Caco-2 (cell line): ENCODE results near the gene EXTL1. TPM values are rescaled to one million over a fixed set of nuclear protein-coding genes. Genes with fewer than 3 reads are reported as not detected.

ENCODE experiments used
- BruUV-seq: library from RNA; stranded (reverse); fragments of 400-500 nt; replicated peaks from 2 replicates; lab custom pipeline; 2021; lab: Mats Ljungman, UMichigan
- CTCF ChIA-PET: fragments of 300-600 bp; sonication (Branson Sonifier 250); formaldehyde crosslinking; loops from one replicate; lab custom pipeline; 2022; ENCODE audit warnings: antibody characterized with exemption; lab: Charles Lee
- POLR2A ChIA-PET: fragments of 300-600 bp; sonication (Branson Sonifier 250); formaldehyde crosslinking; loops from one replicate; lab custom pipeline; 2022; ENCODE audit warnings: antibody characterized with exemption; lab: Charles Lee
- DNase-seq, 2 experiments: peaks; one replicate each; pipeline versions ENCODE4 v3.0.0 to v3.0.0-alpha.2; 2020 to 2022
- H3K27me3 ChIP-seq: replicated peaks from 2 replicates; pipeline ENCODE4 v1.6.0; 2011; ENCODE audit warnings: low read length; ENCODE audit not compliant: control insufficient read depth, insufficient read depth
- H3K36me3 ChIP-seq: 2 replicates; pipeline ENCODE4 v1.5.1; 2011; ENCODE audit warnings: low read length; ENCODE audit not compliant: control insufficient read depth, insufficient read depth
- H3K4me1 ChIP-seq: fragments of 250-450 bp; sonication (Bioruptor Pico); 2 replicates; pipeline ENCODE4 v1.5.1; 2020; ENCODE audit warnings: mild to moderate bottlenecking
- H3K4me3 ChIP-seq: 2 replicates; pipeline ENCODE4 v1.5.1; 2011; ENCODE audit warnings: low read depth, mild to moderate bottlenecking, control low read depth, low read length
- H3K9me3 ChIP-seq: fragments of 250-450 bp; sonication (Bioruptor Pico); 2 replicates; pipeline ENCODE4 v1.5.1; 2020; ENCODE audit warnings: mild to moderate bottlenecking, moderate library complexity
- H3K27ac Mint-ChIP-seq: one replicate; pipeline ENCODE4 v1.8.0; 2022; ENCODE audit warnings: mixed read lengths; ENCODE audit not compliant: unreplicated experiment
- H3K27me3 Mint-ChIP-seq: one replicate; pipeline ENCODE4 v1.8.0; 2022; ENCODE audit warnings: mixed read lengths; ENCODE audit not compliant: insufficient read depth, unreplicated experiment
- H3K36me3 Mint-ChIP-seq: one replicate; pipeline ENCODE4 v1.8.0; 2022; ENCODE audit warnings: mild to moderate bottlenecking, mixed read lengths; ENCODE audit not compliant: insufficient read depth, unreplicated experiment
- H3K4me1 Mint-ChIP-seq: one replicate; pipeline ENCODE4 v1.8.0; 2022; ENCODE audit warnings: low read depth, mixed read lengths; ENCODE audit not compliant: unreplicated experiment
- H3K4me3 Mint-ChIP-seq: one replicate; pipeline ENCODE4 v1.8.0; 2022; ENCODE audit warnings: mild to moderate bottlenecking, moderate library complexity, mixed read lengths; ENCODE audit not compliant: unreplicated experiment
- H3K9me3 Mint-ChIP-seq: one replicate; pipeline ENCODE4 v1.8.0; 2022; ENCODE audit warnings: mixed read lengths; ENCODE audit not compliant: unreplicated experiment
- CTCF ChIP-seq, 2 experiments: fragments of 200-600 bp in 1 of 2; IDR thresholded peaks; 1 replicate in 1 of 2; 2 replicates in 1 of 2; pipeline versions ENCODE4 v1.5.1 to v1.8.0; 2011 to 2022; ENCODE audit warnings: antibody characterized with exemption in 1 of 2, control low read depth in 1 of 2, inconsistent platforms in 1 of 2, low read depth in 1 of 2, low read length in 1 of 2, mild to moderate bottlenecking in 1 of 2, moderate library complexity in 1 of 2; ENCODE audit not compliant: insufficient read depth in 1 of 2, severe bottlenecking in 1 of 2, unreplicated experiment in 1 of 2
- intact Hi-C: fragments of 100-400 bp; cut with micrococcal nuclease; formaldehyde crosslinking; loops from one replicate; pipeline ENCODE4 v1.10.0; 2022; ENCODE audit not compliant: unreplicated experiment
- total RNA-seq: library from RNA; stranded (reverse); gene quantifications from 2 replicates; pipeline ENCODE4 v1.2.3, GENCODE V29; 2022

EXTL1 gene
- total RNA-seq, 1 experiment from 2014 or later: 0.34 TPM

GRCh38 chr1:26020941-26021646 is 481 bp upstream of the EXTL1 start:
- Histone ChIP-seq H3K4me1 (no peaks in the 10 kb centered on the region), H3K9me3 (no peaks in the 10 kb centered on the region), H3K4me3 (no peak overlapping the region), H3K36me3 (no peaks in the 10 kb centered on the region), H3K27me3 (no peaks in the 10 kb centered on the region)
- H3K27ac Mint-ChIP-seq: no peak overlapping the region
- H3K4me3 Mint-ChIP-seq: peak overlapping the region; percentile 25
- POLR2A ChIA-PET: no interaction called here
- TF ChIP-seq CTCF (IDR thresholded peaks at IDR 0.05; ENCODE audit: insufficient read depth in 1 of 2, low read depth in 1 of 2, low read length in 1 of 2, severe bottlenecking in 1 of 2, unreplicated experiment in 1 of 2): no peak
- intact Hi-C loops: no loop called here
- H3K36me3 Mint-ChIP-seq: no peaks in the 10 kb centered on the region
- H3K9me3 Mint-ChIP-seq: no peaks in the 10 kb centered on the region
- CTCF ChIA-PET: no interaction called here
- H3K4me1 Mint-ChIP-seq: peaks cover 7% of the 10 kb centered on the region
- DNase-seq: no peak
- H3K27me3 Mint-ChIP-seq: no peaks in the 10 kb centered on the region
- no TSS peak for BruUV-seq

GRCh38 chr1:26022404-26022779 is 817 bp downstream of the EXTL1 start:
- Histone ChIP-seq H3K9me3 (no peaks in the 10 kb centered on the region), H3K4me3 (no peak overlapping the region), H3K4me1 (no peaks in the 10 kb centered on the region), H3K27me3 (no peaks in the 10 kb centered on the region), H3K36me3 (no peaks in the 10 kb centered on the region)
- no peak overlapping the region for H3K27ac Mint-ChIP-seq
- H3K27me3 Mint-ChIP-seq: no peaks in the 10 kb centered on the region
- no TSS peak for BruUV-seq
- no peak overlapping the region for H3K4me3 Mint-ChIP-seq
- intact Hi-C loops: no loop called here
- no peaks in the 10 kb centered on the region for H3K9me3 Mint-ChIP-seq
- TF ChIP-seq CTCF (IDR thresholded peaks at IDR 0.05; ENCODE audit: insufficient read depth in 1 of 2, low read depth in 1 of 2, low read length in 1 of 2, severe bottlenecking in 1 of 2, unreplicated experiment in 1 of 2): no peak
- CTCF ChIA-PET: interaction anchor here (1.0 kb wide), 1 partner anchor 123 kb away, joined by 6 read pairs; no protein-coding TSS in a partner anchor
- DNase-seq: no peak
- POLR2A ChIA-PET: no interaction called here
- peaks cover 7% of the 10 kb centered on the region for H3K4me1 Mint-ChIP-seq
- H3K36me3 Mint-ChIP-seq: no peaks in the 10 kb centered on the region

- DNase-seq: no peak
- no peaks in the 10 kb centered on the region for H3K27me3 ChIP-seq
- no peak overlapping the region for H3K4me3 ChIP-seq
- ChIA-PET POLR2A (no interaction called here), CTCF (interaction anchor here (1.0 kb wide), 1 partner anchor 122 kb away, joined by 6 read pairs; no protein-coding TSS in a partner anchor)
- no TSS peak for BruUV-seq
- Mint-ChIP-seq H3K27me3 (no peaks in the 10 kb centered on the region), H3K9me3 (no peaks in the 10 kb centered on the region), H3K4me3 (no peak overlapping the region), H3K36me3 (no peaks in the 10 kb centered on the region), H3K27ac (no peak overlapping the region), H3K4me1 (peaks cover 7% of the 10 kb centered on the region)
- intact Hi-C loops: no loop called here
- no peaks in the 10 kb centered on the region for H3K4me1 ChIP-seq
- H3K9me3 ChIP-seq: no peaks in the 10 kb centered on the region
- TF ChIP-seq CTCF (IDR thresholded peaks at IDR 0.05; ENCODE audit: insufficient read depth in 1 of 2, low read depth in 1 of 2, low read length in 1 of 2, severe bottlenecking in 1 of 2, unreplicated experiment in 1 of 2): no peak
- H3K36me3 ChIP-seq: no peaks in the 10 kb centered on the region
Observed at GRCh38 chr1:26023009-26023408, 1.4 kb downstream of the EXTL1 start.
